Endodermal cell (in vitro differentiated cells): ENCODE results near the gene LRCH1. TPM values are rescaled to one million over a fixed set of nuclear protein-coding genes. Genes with fewer than 3 reads are reported as not detected.

Source experiments
- DNase-seq: peaks from one replicate; pipeline ENCODE4 v3.0.0-alpha.2; 2017
- H3K27ac ChIP-seq: 2 replicates; pipeline ENCODE4 v1.5.1; 2013; ENCODE audit warnings: mild to moderate bottlenecking, low read depth, low read length, moderate library complexity
- H3K27me3 ChIP-seq: 2 replicates; pipeline ENCODE4 v1.6.1; 2013; ENCODE audit warnings: mild to moderate bottlenecking, low read length, moderate library complexity; ENCODE audit not compliant: insufficient read depth, control insufficient read depth, poor library complexity, severe bottlenecking
- H3K36me3 ChIP-seq: 2 replicates; pipeline ENCODE4 v1.7.0; 2013; ENCODE audit warnings: mild to moderate bottlenecking, low read length, moderate library complexity; ENCODE audit not compliant: control insufficient read depth, insufficient read depth
- H3K4me1 ChIP-seq: one replicate; pipeline ENCODE4 v1.7.0; 2013; ENCODE audit warnings: low read length; ENCODE audit not compliant: control insufficient read depth, insufficient read depth
- H3K4me3 ChIP-seq: 2 replicates; pipeline ENCODE4 v1.5.1; 2013; ENCODE audit warnings: mild to moderate bottlenecking, low read length, moderate library complexity
- H3K9ac ChIP-seq: 2 replicates; pipeline ENCODE4 v1.6.1; 2013; ENCODE audit warnings: mild to moderate bottlenecking, low read length, moderate library complexity; ENCODE audit not compliant: poor library complexity, severe bottlenecking; ENCODE audit errors: extremely low read depth
- H3K9me3 ChIP-seq: 2 replicates; pipeline ENCODE4 v1.6.1; 2013; ENCODE audit warnings: mild to moderate bottlenecking, low read length, moderate library complexity; ENCODE audit not compliant: control insufficient read depth
- H3K27ac Mint-ChIP-seq: 2 replicates; pipeline ENCODE4 v1.8.0; 2020; ENCODE audit warnings: mixed read lengths
- H3K27me3 Mint-ChIP-seq: 2 replicates; pipeline ENCODE4 v1.8.0; 2021; ENCODE audit warnings: mild to moderate bottlenecking, mixed read lengths; ENCODE audit not compliant: insufficient read depth
- H3K36me3 Mint-ChIP-seq: 2 replicates; pipeline ENCODE4 v1.8.0; 2020; ENCODE audit warnings: low read depth, mixed read lengths
- H3K4me1 Mint-ChIP-seq: 2 replicates; pipeline ENCODE4 v1.8.0; 2020; ENCODE audit warnings: mixed read lengths
- H3K4me3 Mint-ChIP-seq: 2 replicates; pipeline ENCODE4 v1.8.0; 2020; ENCODE audit warnings: mild to moderate bottlenecking, moderate library complexity, mixed read lengths
- H3K9me3 Mint-ChIP-seq: 2 replicates; pipeline ENCODE4 v1.8.0; 2020; ENCODE audit warnings: mild to moderate bottlenecking, mixed read lengths
- CTCF ChIP-seq: fragments of 200-600 bp; sonication (generic); conservative IDR thresholded peaks from 2 replicates; pipeline ENCODE4 v1.5.0; 2021; ENCODE audit warnings: antibody characterized with exemption, mild to moderate bottlenecking
- WGBS, 2 experiments: methylation state at CpG; one replicate each; pipeline versions ENCODE4 v1.1.5 to v1.1.7; 2013; ENCODE audit warnings: missing lambda C conversion rate in 2 of 2, mixed read lengths in 1 of 2; ENCODE audit not compliant: insufficient coverage in 1 of 2, insufficient read length in 1 of 2; 5-methylcytosine and 5-hydroxymethylcytosine counted together
- total RNA-seq, 2 donors: library from RNA; stranded (reverse); fragmentation: NEBNext Ultra II Directional in 1 of 2; extraction: Animal tissue kit (Norgen Biotek cat#: 25700) in 1 of 2; gene quantifications; 2 replicates in 1 of 2; 3 replicates in 1 of 2; pipeline ENCODE4 v1.2.1, GENCODE V29; 2021

LRCH1 gene
- total RNA-seq, 2 donors from 2014 or later, result 8.1 to 11.8 TPM

- H3K9me3 Mint-ChIP-seq, result no peaks in the 10 kb centered on the region
- H3K27ac Mint-ChIP-seq, result peak overlapping the region; percentile 55
- peak; percentile 53 for DNase-seq
- H3K9me3 ChIP-seq, result no peaks in the 10 kb centered on the region
- no peaks in the 10 kb centered on the region for H3K36me3 ChIP-seq
- peak overlapping the region; percentile 84 for H3K4me3 ChIP-seq
- H3K4me1 Mint-ChIP-seq, result peaks cover 22% of the 10 kb centered on the region
- 66 to 81% methylated on average over 8 to 12 of the region's 12 CpGs for WGBS, 2 experiments
- peak overlapping the region; percentile 83 for H3K4me3 Mint-ChIP-seq
- no peak for TF ChIP-seq CTCF
- H3K27me3 Mint-ChIP-seq, result peaks cover 32% of the 10 kb centered on the region
- peaks cover 4% of the 10 kb centered on the region for H3K4me1 ChIP-seq
- H3K27me3 ChIP-seq, result peaks cover 21% of the 10 kb centered on the region
- no peak overlapping the region for H3K27ac ChIP-seq
- H3K36me3 Mint-ChIP-seq, result no peaks in the 10 kb centered on the region
- peak overlapping the region; percentile 39 for H3K9ac ChIP-seq
Measured at GRCh38 chr13:46552303-46552682, 677 bp upstream of the LRCH1 start.

- DNase-seq, result peak; percentile 72
- Mint-ChIP-seq H3K9me3 (no peaks in the 10 kb centered on the region), H3K27me3 (peaks cover 30% of the 10 kb centered on the region), H3K4me1 (peaks cover 22% of the 10 kb centered on the region), H3K4me3 (peak overlapping the region; percentile 83), H3K27ac (peak overlapping the region; percentile 13), H3K36me3 (no peaks in the 10 kb centered on the region)
- Histone ChIP-seq H3K4me1 (peaks cover 4% of the 10 kb centered on the region), H3K4me3 (peak overlapping the region; percentile 94), H3K9ac (peak overlapping the region; percentile 53), H3K27me3 (peaks cover 21% of the 10 kb centered on the region), H3K27ac (no peak overlapping the region), H3K36me3 (no peaks in the 10 kb centered on the region), H3K9me3 (no peaks in the 10 kb centered on the region)
- TF ChIP-seq CTCF, result no peak
- 0% methylated on average over 17 to 34 of the region's 34 CpGs for WGBS, 2 experiments
Measured at GRCh38 chr13:46553521-46553885, 533 bp downstream of the LRCH1 start.

GRCh38 chr13:46553886-46554858 lies 1.2 kb downstream of the LRCH1 start:
- no peaks in the 10 kb centered on the region for H3K36me3 ChIP-seq
- WGBS, 2 experiments, result 1 to 2% methylated on average over 54 to 75 of the region's 75 CpGs
- H3K4me3 Mint-ChIP-seq, result peak overlapping the region; percentile 83
- H3K9me3 Mint-ChIP-seq, result no peaks in the 10 kb centered on the region
- H3K27me3 Mint-ChIP-seq, result peaks cover 30% of the 10 kb centered on the region
- peaks cover 22% of the 10 kb centered on the region for H3K4me1 Mint-ChIP-seq
- H3K27me3 ChIP-seq, result peaks cover 21% of the 10 kb centered on the region
- H3K4me3 ChIP-seq, result peak overlapping the region; percentile 94
- peak overlapping the region; percentile 53 for H3K9ac ChIP-seq
- peak; percentile 83 for DNase-seq
- H3K9me3 ChIP-seq, result no peaks in the 10 kb centered on the region
- H3K27ac Mint-ChIP-seq, result peak overlapping the region; percentile 39
- peaks cover 4% of the 10 kb centered on the region for H3K4me1 ChIP-seq
- no peak overlapping the region for H3K27ac ChIP-seq
- TF ChIP-seq CTCF, result peak; percentile 57
- H3K36me3 Mint-ChIP-seq, result no peaks in the 10 kb centered on the region
